Measurements from ENCODE around the gene CNGB1.
A peak's percentile ranks its signal among the peaks of the same experiment; 100 is the strongest.
"Not testable (repeated sequence)": the region's sequence is repeated elsewhere in the genome, so short reads cannot be mapped to it uniquely, and the experiment has no call there.

CNGB1 gene

GRCh38 chr16:57970970-57971369 is at the start of gene CNGB1:
Gene CNGB1, minus strand, starts transcription at chr16:57971128. Its CDS starts 3,842 bp downstream, at chr16:57967286.
- DNase-seq: no peak

GRCh38 chr16:58019866-58020538 is 49.1 kb upstream of the CNGB1 start:
- DNase-seq: no peak

- DNase-seq: no peak
Observed at GRCh38 chr16:58018803-58019202, 47.9 kb upstream of the CNGB1 start.

- no peak for DNase-seq
Observed at GRCh38 chr16:58016840-58017446, 46.0 kb upstream of the CNGB1 start.

GRCh38 chr16:58013201-58013956 is 42.5 kb upstream of the CNGB1 start:
- DNase-seq: no peak

GRCh38 chr16:58012481-58012880 is 41.6 kb upstream of the CNGB1 start:
- no peak for DNase-seq

- DNase-seq: no peak
Observed at GRCh38 chr16:58011652-58012051, 40.7 kb upstream of the CNGB1 start.

- no peak for DNase-seq
Observed at GRCh38 chr16:58010886-58011285, 40.0 kb upstream of the CNGB1 start.

GRCh38 chr16:58009856-58010416 is 39.0 kb upstream of the CNGB1 start:
- DNase-seq: no peak

- not testable (repeated sequence) for DNase-seq
Observed at GRCh38 chr16:58004736-58005135, 33.8 kb upstream of the CNGB1 start.

GRCh38 chr16:58002936-58003335 is 32.0 kb upstream of the CNGB1 start:
- DNase-seq: no peak

GRCh38 chr16:58002416-58002800 is 31.5 kb upstream of the CNGB1 start:
- DNase-seq: no peak

- no peak for DNase-seq
Observed at GRCh38 chr16:58001781-58002415, 31.0 kb upstream of the CNGB1 start.

GRCh38 chr16:58000706-58001676 is 30.1 kb upstream of the CNGB1 start, which contains the start of gene USB1:
Gene USB1, plus strand, starts transcription at chr16:58001407. Its CDS starts 77 bp downstream, at chr16:58001484.
- peak; percentile 2 for DNase-seq

- no peak for DNase-seq
Observed at GRCh38 chr16:57999971-58000705, 29.2 kb upstream of the CNGB1 start, which contains the start of gene ZNF319. Gene ZNF319, minus strand, starts transcription at chr16:58000672. Its CDS starts 2,407 bp downstream, at chr16:57998265.

GRCh38 chr16:57999366-57999970 is 28.5 kb upstream of the CNGB1 start:
- no peak for DNase-seq

GRCh38 chr16:57998992-57999365 is 28.1 kb upstream of the CNGB1 start:
- no peak for DNase-seq

- no peak for DNase-seq
Observed at GRCh38 chr16:57998486-57998885, 27.6 kb upstream of the CNGB1 start.

- DNase-seq: no peak
Observed at GRCh38 chr16:57997528-57998265, 26.8 kb upstream of the CNGB1 start.

- DNase-seq: no peak
Observed at GRCh38 chr16:57997176-57997527, 26.2 kb upstream of the CNGB1 start.
